GM21737 (cell line): ENCODE measurements around the gene DAB1.
"Not testable (repeated sequence)": the region's sequence is repeated elsewhere in the genome, so short reads cannot be mapped to it uniquely, and the experiment has no call there.

Source experiments
- ATAC-seq: cut with Tn5 transposase; IDR thresholded peaks from one replicate; pipeline ENCODE4 v1.9.1; 2021; ENCODE audit warnings: mild to moderate bottlenecking, moderate library complexity; ENCODE audit not compliant: unreplicated experiment

The DAB1 gene

DNA sequence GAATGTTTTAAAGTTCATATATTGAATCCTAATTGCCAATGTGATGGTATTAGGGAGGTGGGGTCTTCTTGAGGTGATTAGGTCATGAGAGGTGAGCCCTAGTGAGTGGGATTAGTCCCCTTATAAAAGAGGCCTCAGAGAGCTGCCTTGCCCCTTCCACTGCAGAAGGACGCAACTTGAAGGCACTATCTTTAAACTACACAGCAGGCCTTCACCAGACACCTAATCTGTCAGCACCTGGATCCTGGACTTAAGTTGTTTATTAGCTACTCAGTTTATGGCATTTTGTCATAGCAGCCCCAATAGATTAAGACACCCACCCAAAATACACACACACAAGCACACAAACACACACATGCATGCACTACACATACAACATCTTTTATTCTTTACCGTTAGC lies 61.4 kb downstream of the DAB1 start:
- ATAC-seq = no peak

DNA sequence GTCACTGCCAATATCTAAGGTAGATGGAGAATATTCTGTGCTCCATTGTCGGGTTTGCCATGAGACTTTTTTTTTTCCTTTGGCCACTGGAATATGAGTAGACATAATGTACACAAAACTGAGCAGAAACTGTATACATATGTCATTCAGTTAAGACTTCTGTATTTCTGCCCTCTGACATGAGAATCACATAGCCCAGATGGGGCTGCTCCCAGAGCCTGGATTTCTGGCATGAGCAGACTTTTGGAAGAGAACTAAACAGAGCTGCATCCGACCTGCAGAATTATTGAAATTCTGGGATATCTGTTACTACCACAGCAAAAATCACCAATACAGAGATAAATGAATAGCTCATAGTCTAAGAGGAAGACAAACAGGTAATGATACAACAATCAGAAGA lies 62.3 kb downstream of the DAB1 start:
- no peak for ATAC-seq

- ATAC-seq = no peak
These were observed 62.9 kb downstream of the DAB1 start for GRCh38 chr1:57360846-57361407.

DNA sequence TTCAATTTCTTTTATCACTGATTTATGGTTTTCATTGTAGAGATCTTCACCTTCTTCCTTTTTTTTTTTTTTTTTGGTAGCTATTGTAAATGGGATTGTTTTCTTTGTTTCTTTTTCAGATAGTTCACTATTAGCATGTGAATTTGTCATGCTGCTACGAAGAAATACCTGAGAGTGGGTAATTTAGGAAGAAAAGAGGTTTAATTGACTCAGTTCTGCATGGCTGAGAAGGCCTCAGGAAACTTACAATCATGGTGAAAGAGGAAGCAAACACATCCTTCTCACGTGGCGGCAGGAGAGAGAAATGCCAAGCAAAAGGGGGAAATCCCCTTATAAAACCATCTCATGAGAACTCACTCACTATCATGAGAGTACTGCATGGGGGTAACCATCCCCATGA lies 66.4 kb downstream of the DAB1 start:
- no peak for ATAC-seq

DNA sequence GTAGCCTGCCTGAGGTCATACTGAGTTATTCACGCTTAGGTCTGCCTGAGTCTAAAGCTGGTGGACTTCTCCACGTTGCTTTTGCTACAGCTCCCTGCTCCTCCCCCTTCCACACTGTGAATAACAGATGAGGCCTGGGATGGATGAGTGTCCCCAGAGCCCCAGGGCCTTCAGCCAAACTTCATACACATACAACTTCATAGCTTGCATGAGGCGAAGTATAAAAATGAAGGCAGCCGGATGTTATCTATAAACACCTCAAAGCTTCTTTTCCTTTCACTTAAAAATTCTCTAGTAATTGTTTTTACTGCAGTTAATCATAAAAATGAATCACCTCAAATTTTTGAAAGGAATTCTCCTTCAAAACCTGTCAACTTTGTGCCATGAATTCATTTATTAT lies 70.2 kb downstream of the DAB1 start:
- no peak for ATAC-seq

DNA sequence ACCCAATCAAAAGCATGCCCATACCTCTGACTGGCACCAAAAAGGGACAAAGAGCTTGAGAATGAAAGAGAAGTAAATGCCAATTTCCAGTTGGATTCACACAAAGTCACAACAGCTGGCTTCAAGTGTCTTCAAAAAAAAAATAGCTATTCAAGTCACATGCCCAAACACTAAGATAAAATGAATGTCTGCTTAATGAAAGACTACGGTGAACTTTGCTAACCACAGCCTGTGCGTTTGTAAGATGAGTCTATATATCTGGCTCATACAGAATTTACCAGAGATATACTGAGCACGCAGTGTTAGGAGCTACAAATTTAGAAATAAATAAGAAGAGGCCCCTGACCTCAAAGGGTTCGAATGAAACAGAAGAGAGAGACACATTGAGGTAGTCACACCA lies 73.2 kb downstream of the DAB1 start:
- no peak for ATAC-seq

DNA sequence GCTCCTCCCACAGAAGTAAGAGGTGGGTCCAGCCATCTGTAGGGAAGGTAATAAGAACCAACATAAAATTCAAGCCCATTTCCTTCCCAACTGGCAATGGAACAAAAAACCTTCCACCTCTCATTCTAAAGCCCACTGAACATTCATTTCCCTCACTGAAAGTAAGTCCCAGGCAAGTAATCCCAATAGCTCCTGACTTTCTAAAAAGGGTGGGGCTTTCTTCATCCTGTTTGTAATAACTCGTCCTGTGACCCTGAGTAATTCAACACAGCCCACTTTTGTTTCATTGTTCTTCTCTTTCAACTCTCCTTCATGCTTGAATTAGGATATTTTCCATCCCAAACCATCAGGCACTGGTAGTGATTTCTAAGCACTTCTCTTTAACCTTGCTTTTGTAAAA lies 74.9 kb downstream of the DAB1 start:
- ATAC-seq = no peak

GRCh38 chr1:57345916-57346315 lies 77.9 kb downstream of the DAB1 start:
- ATAC-seq = no peak

DNA sequence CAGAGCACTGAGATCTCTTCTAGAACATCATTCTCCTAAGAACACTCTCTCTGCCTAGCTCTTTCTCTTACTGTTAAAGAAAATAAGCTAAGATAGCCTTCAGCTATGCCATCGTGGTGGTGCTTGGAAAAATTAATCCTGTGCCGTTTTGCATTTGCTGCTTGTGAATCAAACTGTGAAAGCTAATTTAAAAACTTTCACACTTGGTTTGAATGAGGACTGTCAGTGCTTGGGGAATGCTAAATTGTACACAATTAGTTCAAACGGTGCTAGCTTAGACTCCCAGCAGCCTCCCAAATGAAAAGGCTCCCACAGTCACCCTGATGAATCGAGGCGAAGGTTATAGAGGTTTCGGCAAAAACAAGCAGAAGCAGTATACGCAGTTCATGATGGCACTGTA lies 79.6 kb downstream of the DAB1 start:
- ATAC-seq = no peak

DNA sequence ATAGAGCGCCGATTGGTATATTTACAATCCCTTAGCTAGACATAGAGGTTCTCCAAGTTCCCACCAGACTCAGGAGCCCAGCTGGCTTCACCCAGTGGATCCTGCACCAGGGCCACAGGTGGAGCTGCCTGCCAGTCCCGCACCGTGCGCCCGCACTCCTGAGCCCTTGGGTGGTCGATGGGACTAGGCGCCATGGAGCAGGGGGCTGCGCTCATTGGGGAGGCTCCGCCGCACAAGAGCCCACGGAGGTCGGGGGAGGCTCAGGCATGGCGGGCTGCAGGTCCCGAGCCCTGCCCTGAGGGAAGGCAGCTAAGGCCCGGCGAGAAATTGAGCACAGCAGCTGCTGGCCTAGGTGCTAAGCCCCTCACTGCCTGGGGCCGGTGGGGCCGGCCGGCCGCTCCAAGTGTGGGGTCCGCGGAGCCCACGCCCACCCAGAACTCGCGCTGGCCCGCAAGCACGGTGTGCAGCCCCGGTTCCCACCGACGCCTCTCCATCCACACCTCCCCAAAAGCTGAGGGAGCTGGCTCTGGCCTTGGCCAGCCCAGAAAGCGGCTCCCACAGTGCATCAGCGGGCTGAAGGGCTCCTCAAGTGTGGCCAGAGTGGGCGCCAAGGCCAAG lies 80.5 kb downstream of the DAB1 start:
- not testable (repeated sequence) for ATAC-seq

- ATAC-seq = no peak
These were observed 82.1 kb downstream of the DAB1 start for GRCh38 chr1:57341721-57342120.

DNA sequence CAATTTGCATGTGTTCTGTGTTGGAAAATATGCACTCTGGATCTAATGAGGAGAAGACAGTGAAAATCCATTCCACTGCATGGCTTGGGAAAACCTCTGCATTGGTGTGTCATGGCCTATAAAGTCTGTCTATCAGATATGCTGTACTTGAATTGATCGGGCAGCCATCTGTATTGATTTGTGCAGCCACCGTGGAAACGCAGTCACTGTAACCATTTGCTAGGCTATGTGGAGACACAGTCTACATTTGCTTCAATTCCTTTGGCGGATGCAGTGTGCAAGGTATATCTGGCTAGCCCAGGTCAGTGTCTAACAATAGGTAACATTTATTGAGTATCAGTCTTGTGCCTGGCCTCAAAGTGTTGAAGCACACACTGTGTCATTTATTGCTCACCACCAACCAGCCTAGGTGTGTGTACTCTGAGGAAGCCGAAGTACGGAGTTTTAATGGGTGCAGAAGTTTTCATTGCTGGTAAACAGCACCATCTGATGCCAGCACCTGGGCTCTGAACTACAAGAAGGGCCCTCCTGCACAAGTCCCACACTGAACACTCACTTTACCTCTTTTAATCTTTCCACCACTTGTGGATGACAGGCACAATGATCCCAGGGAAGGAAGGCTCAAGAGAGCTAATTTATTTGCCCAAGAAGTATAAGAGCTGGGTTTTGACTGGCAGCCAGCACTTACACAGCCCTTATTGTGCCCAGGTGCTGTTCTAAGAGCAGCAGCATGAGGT lies 83.4 kb downstream of the DAB1 start:
- ATAC-seq = no peak

DNA sequence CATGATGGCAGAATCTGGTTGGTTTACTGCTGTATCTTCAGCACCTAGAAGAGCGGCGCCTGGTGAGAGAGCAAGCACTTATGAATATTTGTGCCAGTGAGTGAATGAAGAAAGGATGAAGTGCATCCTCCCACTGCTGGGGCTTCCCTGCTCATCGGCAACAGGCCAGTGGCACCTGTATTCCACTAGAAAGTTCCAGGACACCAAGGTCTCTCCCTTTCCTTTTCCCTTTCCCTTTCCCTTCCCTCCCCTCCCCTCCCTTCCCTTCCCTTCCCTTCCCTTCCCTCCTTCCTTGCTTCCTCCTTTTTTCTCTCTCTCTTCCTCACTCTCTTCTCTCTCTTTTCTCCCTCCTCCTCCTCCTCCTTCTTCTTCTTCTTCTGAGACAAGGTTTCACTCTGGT lies 86.2 kb downstream of the DAB1 start:
- ATAC-seq = no peak

GRCh38 chr1:57336793-57337192 lies 87.1 kb downstream of the DAB1 start:
- ATAC-seq = no peak

- ATAC-seq = no peak
These were observed 92.2 kb downstream of the DAB1 start for GRCh38 chr1:57331620-57332019.

GRCh38 chr1:57329937-57330336 lies 93.9 kb downstream of the DAB1 start:
- no peak for ATAC-seq

- no peak for ATAC-seq
These were observed 94.8 kb downstream of the DAB1 start for GRCh38 chr1:57329001-57329527.

GRCh38 chr1:57327946-57328345 lies 95.9 kb downstream of the DAB1 start:
- ATAC-seq = no peak

DNA sequence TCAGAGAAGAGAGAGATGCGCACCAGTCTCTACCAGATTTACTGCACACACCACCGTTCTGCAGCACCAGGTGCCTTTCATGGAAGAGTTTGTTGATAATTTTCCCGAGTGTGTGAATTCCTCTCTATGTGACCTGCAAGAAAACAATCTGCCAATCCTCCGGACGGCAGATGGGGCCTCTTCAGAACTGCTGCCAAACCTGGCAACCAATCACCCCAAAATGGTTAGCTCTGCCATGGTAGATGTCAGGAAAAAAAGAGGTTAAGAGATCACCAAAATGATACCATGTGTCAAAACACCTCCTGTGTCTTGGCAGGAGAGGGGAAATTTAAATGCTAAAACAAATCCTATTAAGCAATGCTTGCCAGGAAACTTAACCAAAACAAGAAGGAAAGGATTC lies 96.5 kb downstream of the DAB1 start:
- ATAC-seq = no peak

GRCh38 chr1:57325536-57325935 lies 98.3 kb downstream of the DAB1 start:
- ATAC-seq = no peak

DNA sequence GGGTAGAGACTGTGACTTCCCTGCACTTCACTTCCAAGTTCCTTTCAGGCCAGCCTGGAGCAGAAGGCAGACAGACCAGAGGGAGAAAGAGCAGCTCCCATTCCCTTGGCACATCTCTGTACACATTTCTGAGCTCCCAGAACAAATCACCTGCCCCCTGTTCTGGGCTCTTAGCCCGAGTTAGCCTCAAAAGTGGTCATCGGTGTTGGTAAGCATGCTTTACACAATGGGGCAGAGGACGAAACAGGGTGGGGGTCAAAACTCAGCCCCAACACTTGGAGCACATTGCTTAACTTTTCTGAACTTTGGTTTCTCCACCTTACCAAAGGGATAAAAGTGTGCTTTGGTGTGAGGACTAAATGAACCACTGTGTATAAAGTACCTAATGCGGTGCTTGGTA lies 98.7 kb downstream of the DAB1 start:
- no peak for ATAC-seq

- no peak for ATAC-seq
These were observed 99.5 kb downstream of the DAB1 start for GRCh38 chr1:57324388-57324787.
